ENCODE data around the gene CSMD2.

CSMD2 gene

GRCh38 chr1:34137411-34137810, 27.6 kb downstream of the CSMD2 start:
- H3K9me3 Mint-ChIP-seq = peaks cover 1% of the 10 kb centered on the region
- ATAC-seq (ENCODE audit: low read depth) = no peak
- H3K27ac Mint-ChIP-seq = no peak overlapping the region
- no peaks in the 10 kb centered on the region for H3K36me3 Mint-ChIP-seq
- peaks cover 12% of the 10 kb centered on the region for H3K27me3 Mint-ChIP-seq
- peaks cover 6% of the 10 kb centered on the region for H3K4me1 Mint-ChIP-seq
- no peak overlapping the region for H3K4me3 Mint-ChIP-seq
- no peak for DNase-seq (ENCODE audit: low spot score in 2 of 2)

- no peak overlapping the region for H3K4me3 Mint-ChIP-seq
- H3K36me3 Mint-ChIP-seq = no peaks in the 10 kb centered on the region
- peaks cover 15% of the 10 kb centered on the region for H3K27me3 Mint-ChIP-seq
- H3K4me1 Mint-ChIP-seq = no peaks in the 10 kb centered on the region
- ATAC-seq (ENCODE audit: low read depth) (no peak), DNase-seq (ENCODE audit: low spot score in 2 of 2) (no peak)
- peaks cover 1% of the 10 kb centered on the region for H3K9me3 Mint-ChIP-seq
- H3K27ac Mint-ChIP-seq = no peak overlapping the region
Observed at GRCh38 chr1:34132161-34132420, 32.9 kb downstream of the CSMD2 start.

- Mint-ChIP-seq H3K4me3 (no peak overlapping the region), H3K4me1 (peaks cover 2% of the 10 kb centered on the region), H3K27me3 (peaks cover 14% of the 10 kb centered on the region), H3K36me3 (no peaks in the 10 kb centered on the region), H3K9me3 (peaks cover 1% of the 10 kb centered on the region), H3K27ac (no peak overlapping the region)
- DNase-seq (ENCODE audit: low spot score in 2 of 2) (no peak), ATAC-seq (ENCODE audit: low read depth) (no peak)
Observed at GRCh38 chr1:34131396-34132160, 33.5 kb downstream of the CSMD2 start.

- Mint-ChIP-seq H3K27me3 (peaks cover 15% of the 10 kb centered on the region), H3K36me3 (no peaks in the 10 kb centered on the region), H3K4me3 (no peak overlapping the region), H3K27ac (no peak overlapping the region), H3K9me3 (peaks cover 1% of the 10 kb centered on the region), H3K4me1 (peaks cover 2% of the 10 kb centered on the region)
- DNase-seq (ENCODE audit: low spot score in 2 of 2) (no peak), ATAC-seq (ENCODE audit: low read depth) (no peak)
Observed at GRCh38 chr1:34130306-34130705, 34.7 kb downstream of the CSMD2 start.

- Mint-ChIP-seq H3K4me1 (peaks cover 2% of the 10 kb centered on the region), H3K27ac (no peak overlapping the region), H3K9me3 (peaks cover 1% of the 10 kb centered on the region), H3K36me3 (no peaks in the 10 kb centered on the region), H3K4me3 (no peak overlapping the region), H3K27me3 (peaks cover 17% of the 10 kb centered on the region)
- DNase-seq (ENCODE audit: low spot score in 2 of 2) = no peak
- no peak for ATAC-seq (ENCODE audit: low read depth)
Observed at GRCh38 chr1:34129630-34130029, 35.4 kb downstream of the CSMD2 start.

GRCh38 chr1:34128186-34128889, 36.7 kb downstream of the CSMD2 start:
- no peaks in the 10 kb centered on the region for H3K36me3 Mint-ChIP-seq
- H3K9me3 Mint-ChIP-seq = peaks cover 1% of the 10 kb centered on the region
- peaks cover 17% of the 10 kb centered on the region for H3K27me3 Mint-ChIP-seq
- no peak overlapping the region for H3K27ac Mint-ChIP-seq
- DNase-seq (ENCODE audit: low spot score in 2 of 2) = no peak
- no peak overlapping the region for H3K4me3 Mint-ChIP-seq
- H3K4me1 Mint-ChIP-seq = peaks cover 2% of the 10 kb centered on the region
- ATAC-seq (ENCODE audit: low read depth) = no peak

- H3K36me3 Mint-ChIP-seq = no peaks in the 10 kb centered on the region
- ATAC-seq (ENCODE audit: low read depth) (no peak), DNase-seq (ENCODE audit: low spot score in 2 of 2) (no peak)
- H3K4me3 Mint-ChIP-seq = no peak overlapping the region
- peaks cover 1% of the 10 kb centered on the region for H3K9me3 Mint-ChIP-seq
- H3K4me1 Mint-ChIP-seq = peaks cover 2% of the 10 kb centered on the region
- peaks cover 14% of the 10 kb centered on the region for H3K27me3 Mint-ChIP-seq
- no peak overlapping the region for H3K27ac Mint-ChIP-seq
Observed at GRCh38 chr1:34127006-34128000, 37.7 kb downstream of the CSMD2 start.

- DNase-seq (ENCODE audit: low spot score in 2 of 2) (no peak), ATAC-seq (ENCODE audit: low read depth) (no peak)
- H3K4me3 Mint-ChIP-seq = no peak overlapping the region
- no peak overlapping the region for H3K27ac Mint-ChIP-seq
- peaks cover 1% of the 10 kb centered on the region for H3K9me3 Mint-ChIP-seq
- H3K36me3 Mint-ChIP-seq = no peaks in the 10 kb centered on the region
- peaks cover 2% of the 10 kb centered on the region for H3K4me1 Mint-ChIP-seq
- H3K27me3 Mint-ChIP-seq = peaks cover 14% of the 10 kb centered on the region
Observed at GRCh38 chr1:34126486-34126885, 38.5 kb downstream of the CSMD2 start.

- Mint-ChIP-seq H3K9me3 (peaks cover 1% of the 10 kb centered on the region), H3K4me3 (no peak overlapping the region), H3K27me3 (peaks cover 14% of the 10 kb centered on the region), H3K27ac (no peak overlapping the region), H3K4me1 (peaks cover 2% of the 10 kb centered on the region), H3K36me3 (no peaks in the 10 kb centered on the region)
- DNase-seq (ENCODE audit: low spot score in 2 of 2) (no peak), ATAC-seq (ENCODE audit: low read depth) (no peak)
Observed at GRCh38 chr1:34125721-34126380, 39.2 kb downstream of the CSMD2 start.

GRCh38 chr1:34122080-34122932, 42.7 kb downstream of the CSMD2 start:
- peaks cover 6% of the 10 kb centered on the region for H3K9me3 Mint-ChIP-seq
- peaks cover 2% of the 10 kb centered on the region for H3K4me1 Mint-ChIP-seq
- no peak for ATAC-seq (ENCODE audit: low read depth)
- DNase-seq (ENCODE audit: low spot score in 2 of 2) = no peak
- peaks cover 7% of the 10 kb centered on the region for H3K27me3 Mint-ChIP-seq
- H3K36me3 Mint-ChIP-seq = no peaks in the 10 kb centered on the region
- H3K4me3 Mint-ChIP-seq = no peak overlapping the region
- no peak overlapping the region for H3K27ac Mint-ChIP-seq

- H3K4me3 Mint-ChIP-seq = no peak overlapping the region
- no peaks in the 10 kb centered on the region for H3K27me3 Mint-ChIP-seq
- no peak for DNase-seq (ENCODE audit: low spot score in 2 of 2)
- no peaks in the 10 kb centered on the region for H3K4me1 Mint-ChIP-seq
- H3K9me3 Mint-ChIP-seq = peaks cover 18% of the 10 kb centered on the region
- H3K36me3 Mint-ChIP-seq = no peaks in the 10 kb centered on the region
- no peak overlapping the region for H3K27ac Mint-ChIP-seq
- no peak for ATAC-seq (ENCODE audit: low read depth)
Observed at GRCh38 chr1:34115233-34115632, 49.8 kb downstream of the CSMD2 start.

- no peak for DNase-seq (ENCODE audit: low spot score in 2 of 2)
- no peaks in the 10 kb centered on the region for H3K36me3 Mint-ChIP-seq
- peaks cover 15% of the 10 kb centered on the region for H3K9me3 Mint-ChIP-seq
Observed at GRCh38 chr1:34113887-34114286, 51.1 kb downstream of the CSMD2 start.

GRCh38 chr1:34113362-34113761, 51.7 kb downstream of the CSMD2 start:
- Mint-ChIP-seq H3K27ac (no peak overlapping the region), H3K9me3 (peaks cover 15% of the 10 kb centered on the region), H3K36me3 (no peaks in the 10 kb centered on the region), H3K4me1 (no peaks in the 10 kb centered on the region), H3K4me3 (no peak overlapping the region), H3K27me3 (peaks cover 2% of the 10 kb centered on the region)
- DNase-seq (ENCODE audit: low spot score in 2 of 2) = no peak
- no peak for ATAC-seq (ENCODE audit: low read depth)

More at GRCh38 chr1:34113887-34114286, 51.1 kb downstream of the CSMD2 start:
- no peak for ATAC-seq (ENCODE audit: low read depth)
- Mint-ChIP-seq H3K4me3 (no peak overlapping the region), H3K4me1 (no peaks in the 10 kb centered on the region), H3K27me3 (no peaks in the 10 kb centered on the region), H3K27ac (no peak overlapping the region)

All from memory B cell (primary cell).